MM.1S (cell line): ENCODE measurements around the gene POMT2.

ENCODE experiments used
- EZH2 ChIP-seq: fragments of 300-600 bp; sonication (generic); optimal IDR thresholded peaks from 2 replicates; pipeline ENCODE3; 2017; ENCODE audit warnings: low read depth, mild to moderate bottlenecking, antibody characterized with exemption, low read length, mixed read lengths
- TF ChIP-seq, protein P1 (sequence below): fragments of 300-600 bp; sonication (generic); IDR thresholded peaks from 2 replicates; pipeline ENCODE4 v1.5.1; 2016; ENCODE audit warnings: antibody characterized with exemption, low read length, mixed read lengths

DNA sequence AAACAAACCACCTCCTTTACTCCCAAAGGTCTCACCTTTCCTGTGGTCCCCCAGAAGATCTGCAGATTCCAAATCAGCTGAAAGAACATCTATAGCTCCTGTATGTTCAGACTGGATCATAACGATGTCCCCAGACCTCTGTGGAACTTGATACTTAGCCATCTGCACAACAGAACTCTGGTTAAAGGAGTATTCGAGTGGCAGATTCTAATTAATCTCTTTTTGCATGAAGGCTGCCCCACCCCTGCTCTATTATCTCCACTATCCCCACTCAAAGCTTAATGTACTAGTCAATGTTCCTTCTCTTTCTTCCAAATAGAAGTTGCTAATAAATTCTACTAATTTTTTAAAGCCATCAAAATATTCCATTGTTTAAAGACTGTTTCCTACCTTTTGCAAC is 23.0 kb upstream of the POMT2 start:
- TF ChIP-seq, protein P1, sequence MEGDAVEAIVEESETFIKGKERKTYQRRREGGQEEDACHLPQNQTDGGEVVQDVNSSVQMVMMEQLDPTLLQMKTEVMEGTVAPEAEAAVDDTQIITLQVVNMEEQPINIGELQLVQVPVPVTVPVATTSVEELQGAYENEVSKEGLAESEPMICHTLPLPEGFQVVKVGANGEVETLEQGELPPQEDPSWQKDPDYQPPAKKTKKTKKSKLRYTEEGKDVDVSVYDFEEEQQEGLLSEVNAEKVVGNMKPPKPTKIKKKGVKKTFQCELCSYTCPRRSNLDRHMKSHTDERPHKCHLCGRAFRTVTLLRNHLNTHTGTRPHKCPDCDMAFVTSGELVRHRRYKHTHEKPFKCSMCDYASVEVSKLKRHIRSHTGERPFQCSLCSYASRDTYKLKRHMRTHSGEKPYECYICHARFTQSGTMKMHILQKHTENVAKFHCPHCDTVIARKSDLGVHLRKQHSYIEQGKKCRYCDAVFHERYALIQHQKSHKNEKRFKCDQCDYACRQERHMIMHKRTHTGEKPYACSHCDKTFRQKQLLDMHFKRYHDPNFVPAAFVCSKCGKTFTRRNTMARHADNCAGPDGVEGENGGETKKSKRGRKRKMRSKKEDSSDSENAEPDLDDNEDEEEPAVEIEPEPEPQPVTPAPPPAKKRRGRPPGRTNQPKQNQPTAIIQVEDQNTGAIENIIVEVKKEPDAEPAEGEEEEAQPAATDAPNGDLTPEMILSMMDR: no peak
- TF ChIP-seq EZH2: no peak
